A549 treated with CpdA at 1 μM for 4 hours (cell line): ENCODE results near the gene DNAJC13. TPM values are rescaled to one million over a fixed set of nuclear protein-coding genes. Genes with fewer than 3 reads are reported as not detected.

Experiments
- total RNA-seq: library from RNA; stranded (reverse); fragments of 200-300 nt; extraction: Qiagen RNA extraction; gene quantifications from 5 replicates; pipeline ENCODE4 v1.2.3, GENCODE V29; 2022; ENCODE audit warnings: low read depth

DNAJC13 gene
- 11.1 to 15.7 TPM (median 12.7 TPM) in 5 replicates for total RNA-seq

GRCh38 chr3:132416807-132417694 lies at the start of gene DNAJC13:
DNAJC13 (plus strand) TSS chr3:132417502; CDS start chr3:132434551, 17,049 bp downstream.

Other genes with a start within 250 kb of the DNAJC13 start
- 0.09 TPM in 1 of 5 replicates, not detected in the others for gene ACP3, start 100.1 kb upstream of the DNAJC13 start, total RNA-seq
- gene ACKR4, start 179.8 kb downstream of the DNAJC13 start, total RNA-seq: not detected in 5 replicates
- 4.0 to 9.2 TPM (median 4.6 TPM) in 5 replicates for gene ACAD11, start 242.3 kb downstream of the DNAJC13 start, total RNA-seq
- 24.6 to 30.9 TPM (median 26.5 TPM) in 5 replicates for gene UBA5, start 242.8 kb downstream of the DNAJC13 start, total RNA-seq